ENCODE data around the gene GMPPA.
A peak's percentile ranks its signal among the peaks of the same experiment; 100 is the strongest.

DNA sequence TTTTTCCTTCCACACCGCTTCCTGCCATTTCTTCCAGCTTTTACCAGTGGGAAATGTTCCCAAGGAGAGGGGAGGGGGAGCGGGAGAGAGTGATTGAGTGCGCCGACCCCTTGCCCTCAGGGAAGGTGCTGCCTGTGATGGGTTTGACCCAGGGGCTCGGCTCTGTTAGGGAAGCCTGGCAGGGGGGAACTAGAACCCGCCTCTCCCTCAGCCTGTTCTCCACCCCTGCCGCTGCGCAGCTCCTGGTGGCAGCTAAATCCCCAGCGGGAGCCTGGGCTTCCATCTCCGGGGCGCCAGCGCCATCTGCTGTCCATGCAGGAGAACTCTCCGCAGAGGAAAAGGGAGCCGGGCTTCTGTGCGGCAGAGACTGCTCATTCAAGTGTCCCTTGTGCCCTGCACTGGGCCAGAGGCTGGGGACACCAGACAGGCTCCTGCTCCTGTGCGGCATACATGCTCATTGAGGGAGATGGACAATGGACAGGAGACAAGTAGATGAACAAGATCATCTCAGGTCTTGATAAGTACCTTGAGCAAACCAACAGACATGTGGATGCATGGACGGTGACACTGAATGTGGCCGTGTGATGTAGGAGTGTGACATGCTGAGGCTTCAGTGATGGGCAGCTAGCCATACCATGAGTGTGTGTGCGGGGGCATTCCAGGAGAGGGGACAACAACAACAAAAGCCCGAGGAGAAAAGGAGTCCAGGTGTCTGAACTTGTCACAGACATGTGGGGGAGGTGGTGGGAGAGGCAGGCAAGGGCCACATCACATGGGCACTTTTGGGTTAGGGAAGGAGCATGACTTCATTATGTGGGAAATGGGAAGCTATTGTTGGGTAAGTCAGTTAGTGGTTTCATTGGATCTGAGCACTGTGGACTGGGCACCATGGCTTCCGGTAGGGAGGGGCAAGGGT is 31.6 kb downstream of the GMPPA start:
- TF ChIP-seq, protein P1, sequence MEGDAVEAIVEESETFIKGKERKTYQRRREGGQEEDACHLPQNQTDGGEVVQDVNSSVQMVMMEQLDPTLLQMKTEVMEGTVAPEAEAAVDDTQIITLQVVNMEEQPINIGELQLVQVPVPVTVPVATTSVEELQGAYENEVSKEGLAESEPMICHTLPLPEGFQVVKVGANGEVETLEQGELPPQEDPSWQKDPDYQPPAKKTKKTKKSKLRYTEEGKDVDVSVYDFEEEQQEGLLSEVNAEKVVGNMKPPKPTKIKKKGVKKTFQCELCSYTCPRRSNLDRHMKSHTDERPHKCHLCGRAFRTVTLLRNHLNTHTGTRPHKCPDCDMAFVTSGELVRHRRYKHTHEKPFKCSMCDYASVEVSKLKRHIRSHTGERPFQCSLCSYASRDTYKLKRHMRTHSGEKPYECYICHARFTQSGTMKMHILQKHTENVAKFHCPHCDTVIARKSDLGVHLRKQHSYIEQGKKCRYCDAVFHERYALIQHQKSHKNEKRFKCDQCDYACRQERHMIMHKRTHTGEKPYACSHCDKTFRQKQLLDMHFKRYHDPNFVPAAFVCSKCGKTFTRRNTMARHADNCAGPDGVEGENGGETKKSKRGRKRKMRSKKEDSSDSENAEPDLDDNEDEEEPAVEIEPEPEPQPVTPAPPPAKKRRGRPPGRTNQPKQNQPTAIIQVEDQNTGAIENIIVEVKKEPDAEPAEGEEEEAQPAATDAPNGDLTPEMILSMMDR (conservative IDR thresholded peaks at IDR 0.05; ENCODE audit: low read depth, low read length): peak; percentile 96
- no peak for TF ChIP-seq EZH2phosphoT487 (IDR thresholded peaks at IDR 0.05; ENCODE audit: borderline replicate concordance, low read length)

Data from PC-3 (cell line).